GM23248 (cell line): ENCODE measurements around the gene KDM4B. TPM values are rescaled to one million over a fixed set of nuclear protein-coding genes. Genes with fewer than 3 reads are reported as not detected.
A peak's percentile ranks its signal among the peaks of the same experiment; 100 is the strongest.

Experiments used
- DNase-seq: peaks from one replicate; pipeline ENCODE4 v3.0.0-alpha.2; 2015
- H2AFZ ChIP-seq: fragments of 200-600 bp; sonication (generic); 2 replicates; pipeline ENCODE4 v1.6.1; 2016; ENCODE audit warnings: antibody characterized with exemption
- H3F3A ChIP-seq: fragments of 200-600 bp; sonication (generic); 2 replicates; pipeline ENCODE4 v1.6.1; 2016; ENCODE audit warnings: mild to moderate bottlenecking, antibody characterized with exemption, mixed run types; ENCODE audit not compliant: insufficient read depth
- H3K27ac ChIP-seq: fragments of 200-600 bp; sonication (generic); 2 replicates; pipeline ENCODE4 v1.5.1; 2016; ENCODE audit warnings: mild to moderate bottlenecking
- H3K27me3 ChIP-seq: fragments of 200-600 bp; sonication (generic); replicated peaks from 2 replicates; pipeline ENCODE4 v1.6.1; 2016; ENCODE audit warnings: mild to moderate bottlenecking; ENCODE audit not compliant: insufficient read depth
- H3K36me3 ChIP-seq: fragments of 200-600 bp; sonication (generic); 2 replicates; pipeline ENCODE4 v1.6.1; 2016; ENCODE audit warnings: low read depth, mild to moderate bottlenecking
- H3K4me1 ChIP-seq: fragments of 200-600 bp; sonication (generic); 2 replicates; pipeline ENCODE4 v1.6.1; 2016; ENCODE audit warnings: mild to moderate bottlenecking; ENCODE audit not compliant: insufficient read depth
- H3K4me2 ChIP-seq: fragments of 200-600 bp; sonication (generic); one replicate; pipeline ENCODE4 v1.6.1; 2016; ENCODE audit warnings: mild to moderate bottlenecking; ENCODE audit not compliant: unreplicated experiment
- H3K4me3 ChIP-seq: fragments of 200-600 bp; sonication (generic); 2 replicates; pipeline ENCODE4 v1.5.1; 2016; ENCODE audit warnings: mild to moderate bottlenecking
- H3K79me2 ChIP-seq: fragments of 200-600 bp; sonication (generic); 2 replicates; pipeline ENCODE4 v1.6.1; 2016; ENCODE audit warnings: mild to moderate bottlenecking; ENCODE audit not compliant: insufficient read depth
- H3K9ac ChIP-seq: fragments of 200-600 bp; sonication (generic); 2 replicates; pipeline ENCODE4 v1.6.1; 2016; ENCODE audit warnings: mild to moderate bottlenecking
- H3K9me2 ChIP-seq: fragments of 200-600 bp; sonication (generic); 2 replicates; pipeline ENCODE4 v1.6.1; 2016; ENCODE audit warnings: mixed run types, mild to moderate bottlenecking, moderate library complexity; ENCODE audit not compliant: insufficient read depth
- H3K9me3 ChIP-seq: fragments of 200-600 bp; sonication (generic); one replicate; pipeline ENCODE4 v1.6.1; 2017; ENCODE audit warnings: low read depth
- H4K20me1 ChIP-seq: fragments of 200-600 bp; sonication (generic); 2 replicates; pipeline ENCODE4 v1.6.0; 2016; ENCODE audit not compliant: insufficient read depth
- EZH2 ChIP-seq: fragments of 200-600 bp; sonication (generic); IDR thresholded peaks from 2 replicates; pipeline ENCODE4 v1.6.1; 2018; ENCODE audit warnings: antibody characterized with exemption, mild to moderate bottlenecking; ENCODE audit not compliant: insufficient read depth, poor library complexity, severe bottlenecking
- EZH2phosphoT487 ChIP-seq: fragments of 200-600 bp; sonication (generic); IDR thresholded peaks from 2 replicates; pipeline ENCODE4 v1.6.1; 2018; ENCODE audit warnings: antibody characterized with exemption, moderate library complexity, mild to moderate bottlenecking, low read depth; ENCODE audit not compliant: insufficient read depth
- WGBS, 2 experiments: methylation state at CpG; one replicate each; pipeline ENCODE4 v1.1.6; 2015 to 2017; ENCODE audit warnings: low lambda C conversion rate in 2 of 2, low coverage in 1 of 2; ENCODE audit errors: missing lambda C conversion rate in 2 of 2; 5-methylcytosine and 5-hydroxymethylcytosine counted together
- in situ Hi-C: fragments of 300-500 bp; cut with MboI; formaldehyde crosslinking; loops from 2 replicates; pipeline ENCODE4 v1.15.0; 2020
- polyA plus RNA-seq: library from polyadenylated mRNA; unstranded; fragments of >200 nt; fragmentation: Nextera tagmentation; extraction: Ambion mirVana; gene quantifications from 2 replicates; pipeline ENCODE4 v1.2.1, GENCODE V29; 2016
- total RNA-seq: library from RNA; depleted of rRNA; stranded (reverse); fragments of >200 nt; shearing (Covaris generic); gene quantifications from 2 replicates; pipeline ENCODE4 v1.2.3, GENCODE V29; 2014

KDM4B gene
- total and polyA plus RNA-seq, 2 experiments from 2014 or later = 14.8 to 28.7 TPM

DNA sequence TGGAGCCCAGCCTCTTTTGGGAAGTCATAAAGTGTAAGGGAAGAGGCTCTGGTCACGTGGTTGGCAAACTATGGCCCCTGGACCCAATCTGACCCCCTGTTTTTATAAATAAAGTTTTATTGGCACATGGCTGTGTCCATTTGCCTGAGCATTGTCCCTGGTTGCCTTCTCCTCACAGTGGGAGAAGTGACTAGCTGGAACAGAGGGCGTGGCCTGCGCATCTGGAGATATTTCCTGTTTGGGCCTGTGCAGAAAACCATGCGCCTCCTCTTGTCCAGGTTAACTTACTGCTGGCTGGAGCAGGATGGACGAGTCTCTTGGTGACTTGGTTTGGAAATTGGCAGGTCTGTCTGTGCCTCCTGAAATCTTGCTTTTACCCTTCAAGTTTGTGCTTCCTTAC is 48.3 kb downstream of the KDM4B start:
- Histone ChIP-seq H2AFZ (no peak overlapping the region), H3K9me3 (no peaks in the 10 kb centered on the region), H3F3A (peaks cover 5% of the 10 kb centered on the region; the same call in 1 of the 2 replicates), H3K36me3 (peaks cover 11% of the 10 kb centered on the region; the same call in 1 of the 2 replicates), H3K9me2 (no peaks in the 10 kb centered on the region), H3K9ac (no peak overlapping the region), H3K4me1 (no peaks in the 10 kb centered on the region), H4K20me1 (peaks cover 3% of the 10 kb centered on the region; the same call in 1 of the 2 replicates), H3K4me2 (no peak overlapping the region), H3K4me3 (no peak overlapping the region), H3K27me3 (no peaks in the 10 kb centered on the region), H3K79me2 (peaks cover 100% of the 10 kb centered on the region), H3K27ac (no peak overlapping the region)
- 81 to 91% methylated on average over 5 of the region's 5 CpGs for WGBS, 2 experiments
- in situ Hi-C loops = no loop called here
- TF ChIP-seq EZH2 (no peak), EZH2phosphoT487 (no peak)
- peak; percentile 23 for DNase-seq

DNA sequence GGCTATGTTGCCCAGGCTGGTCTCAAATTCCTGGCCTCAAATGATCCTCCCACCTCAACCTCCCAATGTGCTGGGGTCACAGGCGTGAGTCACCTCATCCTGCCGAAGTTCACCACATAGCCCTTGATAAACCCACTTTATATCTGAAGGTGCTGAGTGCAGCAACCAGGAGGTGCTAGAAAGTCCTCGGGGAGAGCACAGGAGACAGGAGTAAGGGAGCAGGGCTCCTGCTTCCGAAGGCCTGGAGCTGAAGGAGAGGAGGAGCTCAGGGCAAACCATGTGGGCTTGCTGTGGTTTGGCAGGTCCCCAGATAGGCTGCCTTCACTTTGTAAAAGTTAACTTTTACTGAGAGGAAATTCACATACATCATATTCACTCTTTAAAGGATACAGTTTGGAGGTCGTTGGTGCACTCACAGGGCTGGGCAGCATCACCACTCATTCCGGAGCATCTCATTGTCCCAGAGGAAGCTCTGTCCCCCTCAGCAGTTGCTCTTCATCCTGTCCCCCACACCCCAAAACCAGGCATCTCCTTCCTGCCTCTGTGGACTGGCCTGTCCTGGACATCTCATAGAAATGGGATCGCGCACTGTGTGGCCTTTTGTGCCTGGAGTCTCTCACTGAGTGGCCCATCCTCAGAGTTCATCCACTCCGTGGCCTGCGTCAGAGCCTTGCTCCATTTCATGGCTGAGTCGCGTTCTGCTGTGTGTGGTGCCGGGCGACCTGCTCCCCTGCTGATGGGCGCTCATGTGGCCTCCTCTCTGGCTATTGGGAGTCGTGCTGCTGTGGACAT is 49.5 kb downstream of the KDM4B start:
- H3K9me3 ChIP-seq = no peaks in the 10 kb centered on the region
- no peaks in the 10 kb centered on the region for H3K9me2 ChIP-seq
- H3K9ac ChIP-seq = no peak overlapping the region
- DNase-seq = peak; percentile 76
- in situ Hi-C loops = no loop called here
- TF ChIP-seq EZH2phosphoT487 (no peak), EZH2 (no peak)
- no peaks in the 10 kb centered on the region for H3K4me1 ChIP-seq
- WGBS, 2 experiments = 65 to 67% methylated on average over 16 of the region's 16 CpGs
- peaks cover 11% of the 10 kb centered on the region; the same call in 1 of the 2 replicates for H3K36me3 ChIP-seq
- H3K4me3 ChIP-seq = no peak overlapping the region
- H3K79me2 ChIP-seq = peaks cover 100% of the 10 kb centered on the region
- H4K20me1 ChIP-seq = peaks cover 3% of the 10 kb centered on the region; the same call in 1 of the 2 replicates
- H3F3A ChIP-seq = peaks cover 5% of the 10 kb centered on the region; the same call in 1 of the 2 replicates
- no peak overlapping the region for H3K27ac ChIP-seq
- H3K4me2 ChIP-seq = no peak overlapping the region
- H3K27me3 ChIP-seq = no peaks in the 10 kb centered on the region
- H2AFZ ChIP-seq = no peak overlapping the region

DNA sequence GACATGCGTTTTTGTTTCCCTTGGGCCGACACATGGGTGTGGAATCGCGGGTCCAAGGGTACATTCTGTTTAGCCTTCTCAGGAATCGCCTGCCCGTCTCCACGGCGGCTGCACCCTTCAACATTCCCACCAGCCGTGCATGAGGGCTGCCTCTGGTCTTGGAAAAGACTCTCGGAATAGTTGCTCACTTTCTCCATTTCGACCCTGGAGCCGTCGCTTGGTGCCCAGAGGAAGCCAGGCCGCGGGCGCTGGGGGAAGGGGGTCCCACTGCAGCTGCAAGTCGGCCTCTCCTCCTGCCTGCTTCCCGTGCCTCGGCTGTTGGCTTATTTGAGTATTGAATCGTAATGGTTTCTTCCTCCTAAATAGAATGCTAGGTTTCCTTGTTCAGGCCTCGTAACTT is 51.5 kb downstream of the KDM4B start:
- Histone ChIP-seq H3K4me2 (no peak overlapping the region), H3K9me2 (no peaks in the 10 kb centered on the region), H4K20me1 (peaks cover 6% of the 10 kb centered on the region; the same call in 1 of the 2 replicates), H3F3A (peaks cover 5% of the 10 kb centered on the region; the same call in 1 of the 2 replicates), H3K4me3 (no peak overlapping the region), H3K9ac (no peak overlapping the region), H3K36me3 (peaks cover 11% of the 10 kb centered on the region; the same call in 1 of the 2 replicates), H2AFZ (no peak overlapping the region), H3K9me3 (no peaks in the 10 kb centered on the region), H3K27ac (no peak overlapping the region), H3K4me1 (0 out of 2 replicates have a peak, but pooled peaks cover 6% of the 10 kb centered on the region), H3K27me3 (no peaks in the 10 kb centered on the region), H3K79me2 (peaks cover 100% of the 10 kb centered on the region)
- no peak for TF ChIP-seq EZH2phosphoT487
- TF ChIP-seq EZH2 = no peak
- 90 to 92% methylated on average over 21 of the region's 21 CpGs for WGBS, 2 experiments
- DNase-seq = no peak
- in situ Hi-C loops = no loop called here

DNA sequence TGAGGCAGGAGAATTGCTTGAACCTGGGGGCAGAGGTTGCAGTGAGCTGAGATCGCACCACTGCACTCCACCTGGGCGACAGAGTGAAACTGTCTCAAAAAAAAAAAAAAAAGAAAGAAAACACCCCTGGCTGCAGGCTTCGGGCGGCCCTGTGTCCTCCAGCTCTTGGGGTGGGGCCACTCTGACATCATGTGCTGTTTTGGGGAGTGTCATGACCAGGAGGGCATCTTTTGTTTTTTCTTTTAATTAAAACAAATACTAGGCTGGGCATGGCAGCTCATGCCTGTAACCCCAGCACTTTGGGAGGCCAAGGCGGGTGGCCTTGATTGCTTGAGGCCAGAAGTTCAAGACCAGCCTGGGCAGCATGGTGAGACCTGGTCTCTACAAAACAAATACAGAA is 52.1 kb downstream of the KDM4B start:
- no peak overlapping the region for H2AFZ ChIP-seq
- H4K20me1 ChIP-seq = peaks cover 6% of the 10 kb centered on the region; the same call in 1 of the 2 replicates
- H3F3A ChIP-seq = peaks cover 5% of the 10 kb centered on the region; the same call in 1 of the 2 replicates
- in situ Hi-C loops = no loop called here
- H3K36me3 ChIP-seq = peaks cover 11% of the 10 kb centered on the region; the same call in 1 of the 2 replicates
- DNase-seq = no peak
- H3K79me2 ChIP-seq = peaks cover 100% of the 10 kb centered on the region
- H3K27ac ChIP-seq = no peak overlapping the region
- TF ChIP-seq EZH2phosphoT487 = no peak
- TF ChIP-seq EZH2 = no peak
- H3K9me3 ChIP-seq = no peaks in the 10 kb centered on the region
- H3K9me2 ChIP-seq = no peaks in the 10 kb centered on the region
- WGBS, 2 experiments = 83 to 84% methylated on average over 5 of the region's 5 CpGs
- 0 out of 2 replicates have a peak, but pooled peaks cover 6% of the 10 kb centered on the region for H3K4me1 ChIP-seq
- no peak overlapping the region for H3K4me3 ChIP-seq
- H3K27me3 ChIP-seq = no peaks in the 10 kb centered on the region
- no peak overlapping the region for H3K9ac ChIP-seq
- no peak overlapping the region for H3K4me2 ChIP-seq
